Glomerular endothelial cell (primary cell): ENCODE measurements around the gene NMS. TPM values are rescaled to one million over a fixed set of nuclear protein-coding genes. Genes with fewer than 3 reads are reported as not detected.
"Not testable (repeated sequence)": the region's sequence is repeated elsewhere in the genome, so short reads cannot be mapped to it uniquely, and the experiment has no call there.

Experiments
- DNase-seq: peaks from one replicate; pipeline ENCODE4 v3.0.0-alpha.2; 2011; ENCODE audit warnings: low read depth, low spot score; ENCODE audit errors: extremely low read depth
- total RNA-seq: library from RNA; depleted of rRNA; stranded (reverse); fragments of >200 nt; gene quantifications from 2 replicates; pipeline ENCODE4 v1.2.3, GENCODE V29; 2015

NMS gene
- not detected in 2 replicates for total RNA-seq

GRCh38 chr2:100470182-100470581 lies at the start of gene NMS:
TSS of gene NMS (plus strand) at chr2:100470482. CDS start at chr2:100470489, 7 bp downstream.
- no peak for DNase-seq

- no peak for DNase-seq
These were observed 47.8 kb upstream of the NMS start for GRCh38 chr2:100422320-100423055.

- no peak for DNase-seq
These were observed 46.7 kb upstream of the NMS start for GRCh38 chr2:100423631-100424030.

GRCh38 chr2:100424277-100424875 lies 45.9 kb upstream of the NMS start:
- DNase-seq, result no peak

GRCh38 chr2:100425107-100425506 lies 45.2 kb upstream of the NMS start:
- no peak for DNase-seq

- no peak for DNase-seq
These were observed 44.5 kb upstream of the NMS start for GRCh38 chr2:100425573-100426383.

- no peak for DNase-seq
These were observed 43.9 kb upstream of the NMS start for GRCh38 chr2:100426384-100426720.

- DNase-seq, result no peak
These were observed 43.2 kb upstream of the NMS start for GRCh38 chr2:100427111-100427510.

GRCh38 chr2:100427627-100428258 lies 42.5 kb upstream of the NMS start:
- DNase-seq, result no peak

- no peak for DNase-seq
These were observed 40.6 kb upstream of the NMS start for GRCh38 chr2:100429726-100430125.

- DNase-seq, result no peak
These were observed 32.5 kb upstream of the NMS start for GRCh38 chr2:100437751-100438150.

GRCh38 chr2:100446696-100447095 lies 23.6 kb upstream of the NMS start:
- DNase-seq, result no peak

GRCh38 chr2:100451092-100451491 lies 19.2 kb upstream of the NMS start:
- no peak for DNase-seq

- DNase-seq, result no peak
These were observed 18.5 kb upstream of the NMS start for GRCh38 chr2:100451734-100452133.

- DNase-seq, result no peak
These were observed 16.4 kb upstream of the NMS start for GRCh38 chr2:100453853-100454252.

- DNase-seq, result not testable (repeated sequence)
These were observed 13.9 kb upstream of the NMS start for GRCh38 chr2:100456357-100456756.

- DNase-seq, result no peak
These were observed 9.3 kb upstream of the NMS start for GRCh38 chr2:100460904-100461530.

GRCh38 chr2:100470898-100471514 lies 724 bp downstream of the NMS start:
- no peak for DNase-seq

- no peak for DNase-seq
These were observed 6.3 kb downstream of the NMS start for GRCh38 chr2:100476606-100477005.

GRCh38 chr2:100482741-100483140 lies 12.5 kb downstream of the NMS start:
- DNase-seq, result no peak
